Natural killer cell (primary cell): Measurements from ENCODE around the gene EYS. TPM values are rescaled to one million over a fixed set of nuclear protein-coding genes. Genes with fewer than 3 reads are reported as not detected.
"Not testable (repeated sequence)": the region's sequence is repeated elsewhere in the genome, so short reads cannot be mapped to it uniquely, and the experiment has no call there.

Experiments used
- ATAC-seq, 3 donors: fragments of 150-1000 bp in 2 of 3; fragments of 200-7000 bp in 1 of 3; cut with Tn5 transposase; 1 replicate in 1 of 3; 2 replicates in 2 of 3; pipeline ENCODE4 v1.10.0; 2021; ENCODE audit warnings: mild to moderate bottlenecking in 2 of 3, moderate library complexity in 2 of 3
- DNase-seq, 2 donors: peaks; one replicate each; pipeline versions ENCODE4 v3.0.0 to v3.0.0-alpha.2; 2013 to 2021; ENCODE audit warnings: mixed read lengths in 1 of 2
- H3K27ac ChIP-seq: one replicate; pipeline ENCODE4 v1.5.1; 2013; ENCODE audit warnings: mild to moderate bottlenecking, low read length
- H3K27me3 ChIP-seq: one replicate; pipeline ENCODE4 v1.6.1; 2013; ENCODE audit warnings: low read length; ENCODE audit not compliant: control insufficient read depth, insufficient read depth
- H3K36me3 ChIP-seq: one replicate; pipeline ENCODE4 v1.6.1; 2013; ENCODE audit warnings: low read length; ENCODE audit not compliant: control insufficient read depth, insufficient read depth
- H3K4me1 ChIP-seq: one replicate; pipeline ENCODE4 v1.6.1; 2013; ENCODE audit warnings: low read length; ENCODE audit not compliant: control insufficient read depth, insufficient read depth
- H3K4me3 ChIP-seq: one replicate; pipeline ENCODE4 v1.5.1; 2013; ENCODE audit warnings: low read length
- H3K9me3 ChIP-seq: one replicate; pipeline ENCODE4 v1.6.1; 2013; ENCODE audit warnings: low read length; ENCODE audit not compliant: control insufficient read depth, insufficient read depth
- H3K27ac Mint-ChIP-seq, 2 donors: one replicate each; pipeline ENCODE4 v1.8.0; 2022; ENCODE audit warnings: mild to moderate bottlenecking in 2 of 2, mixed read lengths in 2 of 2, moderate library complexity in 1 of 2
- H3K27me3 Mint-ChIP-seq, 2 donors: one replicate each; pipeline ENCODE4 v1.8.0; 2022; ENCODE audit warnings: low read depth in 2 of 2, mixed read lengths in 2 of 2
- H3K36me3 Mint-ChIP-seq: one replicate; pipeline ENCODE4 v1.8.0; 2022; ENCODE audit warnings: mixed read lengths
- H3K4me1 Mint-ChIP-seq, 2 donors: one replicate each; pipeline ENCODE4 v1.8.0; 2022; ENCODE audit warnings: mixed read lengths in 2 of 2
- H3K4me3 Mint-ChIP-seq: one replicate; pipeline ENCODE4 v1.8.0; 2022; ENCODE audit warnings: mild to moderate bottlenecking, moderate library complexity, mixed read lengths
- H3K9me3 Mint-ChIP-seq, 2 donors: one replicate each; pipeline ENCODE4 v1.8.0; 2022; ENCODE audit warnings: mixed read lengths in 2 of 2
- CTCF ChIP-seq: fragments of 200-600 bp; IDR thresholded peaks from one replicate; pipeline ENCODE4 v1.8.0; 2022; ENCODE audit warnings: antibody characterized with exemption
- WGBS: methylation state at CpG from one replicate; pipeline ENCODE4 v1.1.7; 2013; ENCODE audit warnings: missing lambda C conversion rate; ENCODE audit not compliant: insufficient coverage; 5-methylcytosine and 5-hydroxymethylcytosine counted together
- intact Hi-C: fragments of 100-400 bp; cut with micrococcal nuclease; formaldehyde crosslinking; loops from one replicate; pipeline ENCODE4 v1.14.2; 2022
- total RNA-seq, 4 donors: library from RNA; stranded (reverse); fragments of 120-200 nt in 1 of 4; gene quantifications; one replicate each; pipeline versions ENCODE4 v1.2.3 to v1.2.4, GENCODE V29; 2013 to 2022

The EYS gene
- total RNA-seq, 3 donors from 2014 or later (not counting 1 experiment from before 2014, with no cell fraction given), result 0.55 TPM; not detected in 2

GRCh38 chr6:63899550-63899949 lies 1807.5 kb downstream of the EYS start:
- intact Hi-C loops, result no loop called here
- ATAC-seq, result no peak

GRCh38 chr6:63897952-63898351 lies 1809.1 kb downstream of the EYS start:
- Mint-ChIP-seq H3K4me1 (no peaks in the 10 kb centered on the region), H3K36me3 (no peaks in the 10 kb centered on the region), H3K4me3 (no peak overlapping the region), H3K27ac (no peak overlapping the region), H3K9me3 (peaks cover 8 to 15% of the 10 kb centered on the region in 2 donors), H3K27me3 (no peaks in the 10 kb centered on the region)
- Histone ChIP-seq H3K27ac (no peak overlapping the region), H3K4me3 (no peak overlapping the region), H3K4me1 (no peaks in the 10 kb centered on the region), H3K27me3 (no peaks in the 10 kb centered on the region), H3K36me3 (no peaks in the 10 kb centered on the region), H3K9me3 (no peaks in the 10 kb centered on the region)
- DNase-seq, result no peak
- intact Hi-C loops, result no loop called here
- no peak for TF ChIP-seq CTCF
- no peak for ATAC-seq
- WGBS, result 88% methylated on average over 10 of the region's 10 CpGs

More at GRCh38 chr6:63899550-63899949, 1807.5 kb downstream of the EYS start:
- Histone ChIP-seq H3K36me3 (no peaks in the 10 kb centered on the region), H3K4me1 (no peaks in the 10 kb centered on the region), H3K27me3 (no peaks in the 10 kb centered on the region), H3K9me3 (no peaks in the 10 kb centered on the region), H3K4me3 (no peak overlapping the region), H3K27ac (no peak overlapping the region)
- peaks cover 5 to 14% of the 10 kb centered on the region in 2 donors for H3K9me3 Mint-ChIP-seq
- H3K27me3 Mint-ChIP-seq, result no peaks in the 10 kb centered on the region
- no peaks in the 10 kb centered on the region for H3K36me3 Mint-ChIP-seq
- TF ChIP-seq CTCF, result no peak
- no peak overlapping the region for H3K4me3 Mint-ChIP-seq
- DNase-seq, result no peak
- H3K27ac Mint-ChIP-seq, result no peak overlapping the region
- peaks cover 0 to 3% of the 10 kb centered on the region in 2 donors for H3K4me1 Mint-ChIP-seq

- H3K4me3 Mint-ChIP-seq, result no peak overlapping the region
- H3K4me1 Mint-ChIP-seq, result no peaks in the 10 kb centered on the region
- no peak for TF ChIP-seq CTCF
- H3K27ac Mint-ChIP-seq, result no peak overlapping the region
- H3K9me3 Mint-ChIP-seq, result peaks cover 11% of the 10 kb centered on the region in 2 donors
- Histone ChIP-seq H3K4me3 (no peak overlapping the region), H3K36me3 (no peaks in the 10 kb centered on the region), H3K4me1 (no peaks in the 10 kb centered on the region), H3K9me3 (no peaks in the 10 kb centered on the region), H3K27me3 (no peaks in the 10 kb centered on the region), H3K27ac (no peak overlapping the region)
- ATAC-seq (no peak), DNase-seq (no peak)
- H3K36me3 Mint-ChIP-seq, result no peaks in the 10 kb centered on the region
- intact Hi-C loops, result no loop called here
- WGBS, result 92% methylated on average over 3 of the region's 3 CpGs
- H3K27me3 Mint-ChIP-seq, result no peaks in the 10 kb centered on the region
These were observed 1809.6 kb downstream of the EYS start for GRCh38 chr6:63897459-63897858.

GRCh38 chr6:63888416-63888815 lies 1818.6 kb downstream of the EYS start:
- H3K27ac Mint-ChIP-seq, result no peak overlapping the region
- H3K4me3 ChIP-seq, result no peak overlapping the region
- no peak overlapping the region for H3K4me3 Mint-ChIP-seq
- WGBS, result 89% methylated on average over 5 of the region's 5 CpGs
- no peaks in the 10 kb centered on the region for H3K9me3 ChIP-seq
- H3K27ac ChIP-seq, result no peak overlapping the region
- H3K36me3 ChIP-seq, result no peaks in the 10 kb centered on the region
- no peaks in the 10 kb centered on the region for H3K36me3 Mint-ChIP-seq
- no peaks in the 10 kb centered on the region for H3K27me3 ChIP-seq
- no peaks in the 10 kb centered on the region for H3K4me1 Mint-ChIP-seq
- intact Hi-C loops, result no loop called here
- TF ChIP-seq CTCF, result no peak
- H3K4me1 ChIP-seq, result no peaks in the 10 kb centered on the region
- DNase-seq (no peak), ATAC-seq (no peak)
- H3K9me3 Mint-ChIP-seq, result peaks cover 11 to 19% of the 10 kb centered on the region in 2 donors
- no peaks in the 10 kb centered on the region for H3K27me3 Mint-ChIP-seq

- H3K27ac ChIP-seq, intact Hi-C loops, H3K4me1 ChIP-seq, ATAC-seq, H3K36me3 Mint-ChIP-seq, H3K36me3 ChIP-seq, H3K27me3 ChIP-seq, H3K4me3 ChIP-seq, H3K4me1 Mint-ChIP-seq, H3K27ac Mint-ChIP-seq, H3K27me3 Mint-ChIP-seq, DNase-seq, H3K4me3 Mint-ChIP-seq, H3K9me3 ChIP-seq: not testable (repeated sequence)
- H3K9me3 Mint-ChIP-seq, result peaks cover 13 to 19% of the 10 kb centered on the region in 2 donors
- 67% methylated on average over 1 of the region's 1 CpG for WGBS
These were observed 1819.2 kb downstream of the EYS start for GRCh38 chr6:63887804-63888203.
